CD4-positive, alpha-beta T cell treated with Interleukin-17A for 4 hours (primary cell): ENCODE results near the gene SERPINA10.
"Not testable (repeated sequence)": the region's sequence is repeated elsewhere in the genome, so short reads cannot be mapped to it uniquely, and the experiment has no call there.

ENCODE experiments used
- DNase-seq: peaks from one replicate; pipeline ENCODE4 v3.0.0-alpha.2; 2020; ENCODE audit warnings: mixed read lengths

Gene SERPINA10

DNA sequence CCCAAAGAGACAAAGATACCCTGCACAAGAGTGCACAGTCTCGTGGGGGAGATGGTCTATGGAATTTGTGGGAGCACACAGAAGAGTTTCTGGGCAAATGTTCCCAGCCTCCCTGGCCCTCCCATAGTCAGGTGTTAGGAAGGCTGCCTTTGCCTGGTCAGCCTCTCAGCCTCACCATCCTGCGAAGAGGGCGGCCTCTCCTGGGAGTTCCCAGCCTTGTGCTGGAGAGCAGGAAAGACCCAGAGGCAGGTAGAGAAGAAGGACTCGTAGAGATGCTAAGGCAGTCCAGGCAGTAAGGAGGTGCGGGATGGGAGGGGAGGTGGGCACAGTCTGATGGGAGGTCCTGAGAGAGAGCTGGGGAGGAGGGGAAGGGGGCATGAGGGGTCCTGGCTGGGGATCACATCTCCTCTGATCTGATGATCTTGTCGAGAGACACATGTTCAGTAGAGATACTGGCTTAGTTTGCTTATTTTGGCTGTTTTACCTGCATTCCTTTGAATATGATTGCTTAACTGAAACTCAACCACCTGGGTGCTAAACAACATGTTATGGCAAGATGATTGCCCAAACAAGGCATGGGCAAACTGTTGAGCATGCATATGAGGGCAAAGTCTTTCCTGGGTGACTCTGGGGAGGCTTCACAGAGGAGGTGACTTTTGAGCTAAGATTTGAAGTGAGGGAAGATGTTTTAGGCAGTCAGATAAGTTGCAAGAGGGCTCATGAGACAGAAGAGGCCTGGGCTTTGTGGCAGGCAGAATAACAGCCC, 19.6 kb upstream of the SERPINA10 start:
- DNase-seq, result no peak

DNA sequence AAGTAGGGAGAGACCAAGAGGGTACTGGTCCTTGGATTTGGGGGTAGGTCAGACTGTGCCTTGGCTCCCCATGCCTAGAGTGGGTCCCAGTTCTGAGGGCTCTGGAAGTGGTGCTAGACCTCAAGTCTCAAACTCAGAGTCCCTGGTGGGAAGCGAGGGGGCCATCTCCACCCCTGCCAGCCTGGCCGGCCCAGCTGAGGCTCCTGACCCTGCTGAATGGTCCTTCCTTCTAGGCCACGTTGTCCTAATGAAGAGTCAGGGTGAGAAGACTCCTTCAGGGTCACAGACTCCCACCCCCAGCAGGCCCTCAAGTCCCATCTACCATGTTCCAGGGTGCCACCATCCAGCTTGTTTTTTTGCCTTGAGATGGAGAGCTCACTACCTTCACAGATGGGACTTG, 17.2 kb upstream of the SERPINA10 start:
- no peak for DNase-seq

GRCh38 chr14:94309721-94310120, 16.7 kb upstream of the SERPINA10 start:
- DNase-seq, result no peak

GRCh38 chr14:94307410-94307992, 14.4 kb upstream of the SERPINA10 start:
- no peak for DNase-seq

GRCh38 chr14:94306047-94306978, 13.2 kb upstream of the SERPINA10 start:
- no peak for DNase-seq

GRCh38 chr14:94305620-94306019, 12.6 kb upstream of the SERPINA10 start:
- no peak for DNase-seq

GRCh38 chr14:94304243-94304642, 11.2 kb upstream of the SERPINA10 start:
- no peak for DNase-seq

DNA sequence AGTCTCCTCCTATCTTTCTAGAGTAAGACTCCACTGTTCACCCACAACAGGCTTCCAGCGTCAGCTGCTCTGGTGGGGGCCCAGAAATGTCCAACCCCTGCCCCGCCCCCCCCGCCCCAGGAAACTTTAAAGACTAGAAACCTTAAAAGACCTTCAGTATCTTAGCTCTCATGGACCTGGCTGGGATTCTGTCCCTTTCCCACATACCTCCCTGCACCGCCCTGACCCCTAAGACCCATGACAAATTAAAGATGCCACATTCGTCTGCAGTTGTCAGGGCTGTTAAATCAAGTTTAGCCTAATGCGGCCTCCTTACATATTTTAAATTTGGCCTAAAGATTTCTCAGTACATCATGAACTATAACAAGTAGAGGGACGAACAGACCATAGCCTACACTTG, 10.0 kb upstream of the SERPINA10 start:
- no peak for DNase-seq

GRCh38 chr14:94298130-94298529, 5.1 kb upstream of the SERPINA10 start:
- DNase-seq, result no peak

DNA sequence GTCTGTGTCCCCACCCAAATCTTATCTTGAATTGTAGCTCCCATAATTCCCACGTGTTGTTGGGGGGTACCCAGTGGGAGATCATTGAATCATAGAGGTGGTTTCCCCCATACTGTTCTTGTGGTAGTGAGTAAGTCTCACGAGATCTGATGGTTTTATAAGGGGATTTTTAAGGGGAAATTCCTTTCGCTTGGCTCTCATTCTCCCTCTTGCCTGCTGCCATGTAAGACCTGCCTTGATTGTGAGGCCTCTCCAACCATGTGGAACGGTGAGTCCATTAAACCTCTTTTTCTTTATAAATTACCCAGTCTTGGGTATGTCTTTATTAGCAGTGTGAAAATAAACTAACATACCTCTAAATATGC, 3.1 kb upstream of the SERPINA10 start:
- not testable (repeated sequence) for DNase-seq

DNA sequence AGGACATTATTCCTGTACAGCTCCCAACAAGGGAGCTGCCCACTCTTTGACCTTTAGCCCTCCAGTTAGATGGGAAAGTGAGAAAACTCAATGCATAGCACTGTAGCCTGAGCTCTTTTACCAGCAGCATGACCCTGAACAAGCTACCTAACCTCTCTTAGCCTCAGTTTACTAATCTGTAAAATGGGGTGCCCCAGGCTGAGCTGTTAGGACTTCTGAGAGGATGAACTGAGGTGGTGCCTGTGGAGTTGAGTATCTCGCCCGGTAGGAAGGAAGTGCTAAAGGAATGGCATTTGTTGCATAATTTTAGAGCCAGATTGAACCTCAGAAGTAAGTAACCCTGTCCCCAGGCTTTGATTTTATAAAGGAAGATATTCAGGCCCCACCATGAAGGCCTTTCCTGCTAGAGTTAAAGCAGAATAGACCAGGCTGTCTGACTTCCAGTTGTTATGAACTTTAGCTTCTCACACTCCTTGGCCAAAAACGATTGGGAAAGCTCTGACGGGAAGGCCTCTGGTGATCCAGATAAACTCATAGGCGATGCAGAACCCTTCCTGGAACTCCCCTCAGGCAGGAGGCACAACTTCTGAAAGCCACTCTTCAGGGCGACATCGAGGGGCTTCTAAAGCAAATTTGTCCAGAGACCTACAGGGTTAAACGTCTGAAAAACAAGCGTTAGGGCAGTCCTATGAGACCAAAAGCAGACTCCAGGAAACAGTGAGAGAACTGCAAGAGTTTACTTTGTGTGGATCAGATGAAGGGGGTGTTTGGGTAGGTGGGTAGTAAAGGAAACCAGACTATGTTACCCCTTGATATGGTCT, 2.5 kb upstream of the SERPINA10 start:
- no peak for DNase-seq

GRCh38 chr14:94293578-94293924, 483 bp upstream of the SERPINA10 start:
- DNase-seq, result no peak

DNA sequence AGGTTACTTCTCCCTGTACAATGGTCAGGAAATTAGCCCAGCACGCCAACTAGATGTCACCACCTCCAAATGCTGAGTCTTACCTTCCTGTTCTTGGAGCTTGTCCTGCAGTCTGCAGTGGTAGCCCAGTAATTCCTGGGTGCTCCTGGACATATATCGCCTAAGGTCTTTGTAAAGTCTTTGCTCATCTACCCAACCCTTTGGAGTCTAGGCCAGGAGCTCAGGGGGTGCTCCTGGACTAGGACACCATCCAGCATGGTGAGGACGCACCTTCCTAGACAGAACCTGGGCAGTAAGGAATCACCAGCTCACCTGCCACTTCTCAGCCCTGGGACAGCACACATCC, 569 bp downstream of the SERPINA10 start:
- no peak for DNase-seq

DNA sequence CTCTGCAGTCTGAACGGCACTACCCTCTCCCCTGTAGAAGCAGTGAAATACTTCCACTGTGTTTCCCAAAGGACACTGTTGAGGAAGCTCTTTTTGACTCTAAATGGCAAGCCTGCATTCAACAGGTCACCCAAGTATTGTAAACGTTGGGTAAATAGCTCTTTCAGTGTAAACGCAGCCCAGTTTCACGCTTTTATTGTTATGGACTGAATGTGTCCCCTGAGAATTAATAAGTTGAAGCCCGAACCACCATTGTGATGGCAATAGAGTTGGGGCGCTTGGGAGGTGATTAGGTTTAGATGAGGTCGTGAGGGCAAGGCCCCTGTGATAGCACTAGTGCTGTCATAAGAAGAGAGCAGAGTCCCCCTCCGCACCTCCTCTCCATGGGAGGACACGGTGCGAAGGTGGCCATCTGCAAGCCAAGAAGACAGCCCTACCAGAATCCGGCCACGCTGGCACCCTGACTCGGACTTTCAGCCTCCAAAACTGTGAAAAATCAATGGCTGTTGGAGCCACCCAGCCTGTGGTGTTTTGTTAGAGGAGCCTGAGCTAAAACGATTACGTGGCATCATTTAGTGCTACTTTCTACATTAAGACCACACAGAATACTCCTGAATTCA, 1.1 kb downstream of the SERPINA10 start:
- no peak for DNase-seq

GRCh38 chr14:94291159-94291905, 1.7 kb downstream of the SERPINA10 start:
- DNase-seq, result no peak

DNA sequence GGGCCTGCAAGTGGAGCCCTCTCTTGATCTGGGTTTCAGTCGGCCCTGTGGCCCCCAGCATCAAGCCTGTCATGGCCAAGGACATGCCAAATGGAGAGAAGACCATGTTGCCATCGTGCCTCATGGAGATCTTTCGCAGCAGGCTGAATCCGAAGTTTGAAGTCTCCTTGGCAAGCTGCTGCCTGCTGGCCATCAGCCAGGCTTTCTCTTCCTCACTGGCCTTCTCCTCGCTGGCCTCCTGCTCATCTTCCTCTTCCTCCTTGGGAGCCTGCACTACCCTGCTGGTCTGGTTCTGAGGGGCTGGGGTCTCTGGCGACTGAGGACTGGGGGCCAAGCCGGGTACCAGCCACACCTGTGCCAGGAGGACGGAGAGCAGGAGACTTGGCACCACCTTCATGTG, 2.9 kb downstream of the SERPINA10 start:
- DNase-seq, result no peak

DNA sequence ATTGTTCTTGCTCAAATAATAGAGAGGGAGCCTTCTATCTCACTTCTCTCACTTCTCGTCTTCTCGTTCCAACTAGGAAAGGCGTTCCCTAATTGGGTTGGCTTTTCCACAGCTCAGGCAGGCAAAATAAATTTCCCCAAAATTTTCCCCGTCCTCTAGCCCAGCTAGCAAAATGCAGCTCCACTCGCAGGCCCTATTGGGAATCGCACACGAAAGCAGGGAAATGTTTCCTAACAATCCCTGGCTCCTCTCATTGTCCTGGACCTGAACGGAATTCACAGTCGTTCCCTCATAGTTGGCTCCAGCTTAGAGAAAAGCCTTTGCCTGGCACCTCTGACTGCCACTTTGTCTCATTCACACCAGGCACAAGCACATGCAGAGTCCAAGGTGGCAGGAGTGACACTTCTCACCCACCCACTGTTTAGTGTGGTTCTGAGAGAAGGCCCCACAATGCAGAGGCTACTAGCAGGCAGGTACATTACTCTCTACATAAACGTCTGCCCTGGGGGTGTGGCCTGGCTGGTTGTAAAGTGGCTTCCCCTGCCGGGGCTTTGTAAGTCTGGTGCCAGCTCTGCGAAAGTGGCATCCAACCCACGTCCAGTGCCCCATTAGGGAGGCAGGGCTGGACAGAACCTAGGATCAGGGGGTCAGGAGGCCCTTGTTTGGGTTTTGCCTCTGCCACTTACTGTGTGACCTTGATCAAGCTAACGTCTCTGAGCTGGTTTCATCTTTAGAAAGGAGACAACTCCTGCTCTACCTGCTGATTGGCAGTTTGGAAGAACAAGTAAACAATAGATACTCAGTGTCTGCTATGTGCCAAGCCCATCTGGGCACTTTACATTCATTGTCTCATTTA, 4.2 kb downstream of the SERPINA10 start:
- DNase-seq, result no peak

DNA sequence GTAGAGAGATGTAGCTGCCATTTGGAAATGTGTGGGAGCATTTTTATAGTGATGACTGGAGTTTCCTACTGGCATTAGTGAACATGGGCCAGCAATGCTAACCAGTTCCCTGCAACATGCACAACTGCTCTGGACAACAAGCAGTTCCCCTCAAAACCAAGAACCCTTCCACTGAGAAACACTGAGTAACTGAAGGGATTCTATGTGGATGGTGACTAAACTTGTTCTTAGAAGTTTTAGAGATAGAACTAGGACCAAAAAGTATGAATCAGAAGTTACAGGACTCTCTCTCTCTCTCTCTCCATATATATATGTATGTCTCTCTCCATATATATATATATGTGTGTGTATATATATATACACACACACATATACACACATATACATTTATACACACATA, 7.9 kb downstream of the SERPINA10 start:
- DNase-seq, result no peak

DNA sequence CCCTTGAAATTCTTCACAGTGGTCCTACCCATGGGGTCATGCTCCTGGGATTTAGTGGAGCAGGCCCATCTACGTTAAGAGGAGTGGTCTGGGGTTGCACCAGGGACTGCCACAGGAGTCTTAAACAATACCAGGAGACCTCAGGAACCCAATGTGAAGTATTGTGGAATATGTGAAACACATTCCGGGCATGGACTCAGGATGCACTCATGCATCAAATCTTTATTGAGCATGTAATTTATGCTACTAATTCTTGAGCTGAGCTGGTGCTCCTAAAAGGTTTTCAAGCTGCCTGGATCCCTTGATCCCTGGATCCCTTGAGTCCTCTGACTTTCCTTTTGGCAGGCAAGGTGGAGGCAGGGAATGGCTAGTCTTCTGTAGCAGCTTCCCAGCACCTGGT, 8.8 kb downstream of the SERPINA10 start:
- no peak for DNase-seq

- no peak for DNase-seq
These were observed 9.9 kb downstream of the SERPINA10 start for GRCh38 chr14:94282991-94283723.
